GM12878 (cell line): Measurements from ENCODE around the gene PCYOX1L. TPM values are rescaled to one million over a fixed set of nuclear protein-coding genes. Genes with fewer than 3 reads are reported as not detected.

Experiments
- ATAC-seq: fragments of 200-7000 bp; cut with Tn5 transposase; 3 replicates; pipeline ENCODE4 v1.9.1; 2020; ENCODE audit warnings: mild to moderate bottlenecking, moderate library complexity
- BruUV-seq: library from RNA; stranded (reverse); fragments of 400-500 nt; replicated peaks from 2 replicates; lab custom pipeline; 2021; lab: Mats Ljungman, UMichigan
- CTCF ChIA-PET: fragments of 300-600 bp; sonication (Branson Sonifier 250); formaldehyde crosslinking; extraction: SDS; loops from one replicate; lab custom pipeline; 2021; ENCODE audit warnings: inconsistent platforms; lab: Yijun Ruan, JAX
- POLR2A ChIA-PET: fragments of 350-600 bp; formaldehyde crosslinking; extraction: SDS; loops from one replicate; lab custom pipeline; 2021; ENCODE audit warnings: inconsistent platforms; lab: Charles Lee
- RAD21 ChIA-PET: fragments of 300-600 bp; sonication (Branson Sonifier 250); formaldehyde crosslinking; loops from one replicate; lab custom pipeline; 2023; ENCODE audit warnings: antibody characterized with exemption; ENCODE audit not compliant: unreplicated experiment; lab: Charles Lee
- SMC1A ChIA-PET: fragments of 300-600 bp; sonication (Branson Sonifier 250); formaldehyde crosslinking; loops from one replicate; lab custom pipeline; 2023; ENCODE audit not compliant: unreplicated experiment, uncharacterized antibody; lab: Charles Lee
- DNase-seq: peaks from one replicate; pipeline ENCODE4 v3.0.0-alpha.2; 2011; ENCODE audit warnings: low read depth, low spot score
- FAIRE-seq: peaks from 3 replicates; lab custom pipeline; 2011; peaks lifted over from hg19 to GRCh38; lab: Jason Lieb, UNC
- H2AFZ ChIP-seq: 2 replicates; pipeline ENCODE4 v1.6.0; 2011; ENCODE audit warnings: low read depth, low read length, control low read depth; ENCODE audit not compliant: control insufficient read depth
- H3K27ac ChIP-seq: 2 replicates; pipeline ENCODE4 v1.5.1; 2011; ENCODE audit warnings: control low read depth; ENCODE audit not compliant: control insufficient read depth, insufficient read depth
- H3K27me3 ChIP-seq, 2 experiments: replicated peaks in 1 of 2; 2 replicates each; pipeline versions ENCODE4 v1.6.0 to v1.6.1; 2011; ENCODE audit warnings: low read length in 1 of 2; ENCODE audit not compliant: control insufficient read depth in 2 of 2, insufficient read depth in 2 of 2
- H3K36me3 ChIP-seq, 2 experiments: 2 replicates each; pipeline ENCODE4 v1.5.1; 2011; ENCODE audit warnings: low read length in 1 of 2; ENCODE audit not compliant: control insufficient read depth in 2 of 2, insufficient read depth in 2 of 2
- H3K4me1 ChIP-seq: 2 replicates; pipeline ENCODE4 v1.6.1; 2011; ENCODE audit warnings: mild to moderate bottlenecking, low read length, moderate library complexity, mixed read lengths; ENCODE audit not compliant: control insufficient read depth, insufficient read depth
- H3K4me2 ChIP-seq: 2 replicates; pipeline ENCODE4 v1.6.0; 2011; ENCODE audit warnings: control low read depth; ENCODE audit not compliant: control insufficient read depth, insufficient read depth
- H3K4me3 ChIP-seq: fragments of 200-600 bp; sonication (generic); 2 replicates; pipeline ENCODE4 v1.5.1; 2016
- H3K79me2 ChIP-seq: 2 replicates; pipeline ENCODE4 v1.6.0; 2011; ENCODE audit warnings: low read length; ENCODE audit not compliant: control insufficient read depth, insufficient read depth
- H3K9ac ChIP-seq: 2 replicates; pipeline ENCODE4 v1.8.0; 2011; ENCODE audit warnings: low read length, control low read depth, mixed read lengths; ENCODE audit not compliant: control insufficient read depth, insufficient read depth
- H3K9me3 ChIP-seq: replicated peaks from 3 replicates; pipeline ENCODE4 v1.5.1; 2011; ENCODE audit warnings: mild to moderate bottlenecking, low read length; ENCODE audit not compliant: control insufficient read depth, insufficient read depth
- H4K20me1 ChIP-seq: 2 replicates; pipeline ENCODE4 v1.6.0; 2011; ENCODE audit not compliant: control insufficient read depth, insufficient read depth
- BCL11A ChIP-seq: IDR thresholded peaks from 2 replicates; pipeline ENCODE4 v1.6.1; 2011; ENCODE audit warnings: low read depth, low read length
- CTCF ChIP-seq, 3 experiments: IDR thresholded peaks in 2 of 3; conservative IDR thresholded peaks in 1 of 3; 2 replicates each; pipeline ENCODE4 v1.5.1; 2011; ENCODE audit warnings: low read depth in 3 of 3, low read length in 3 of 3, mild to moderate bottlenecking in 3 of 3, control low read depth in 2 of 3, moderate library complexity in 2 of 3, inconsistent platforms in 1 of 3, mixed read lengths in 1 of 3; ENCODE audit not compliant: control insufficient read depth in 2 of 3, insufficient read depth in 1 of 3; ENCODE audit errors: extremely low read depth in 1 of 3
- HSF1 ChIP-seq: fragments of 150-350 bp; IDR thresholded peaks from 2 replicates; pipeline ENCODE4 v1.6.1; 2014; ENCODE audit warnings: mild to moderate bottlenecking, low read depth, low read length
- IKZF1 ChIP-seq: fragments of 450-650 bp; conservative IDR thresholded peaks from 2 replicates; pipeline ENCODE4 v1.6.1; 2017; ENCODE audit warnings: antibody characterized with exemption, mild to moderate bottlenecking
- IRF3 ChIP-seq: fragments of 450-650 bp; IDR thresholded peaks from 2 replicates; pipeline ENCODE4 v1.6.1; 2014; ENCODE audit warnings: mild to moderate bottlenecking
- NR2F1 ChIP-seq: fragments of 450-650 bp; conservative IDR thresholded peaks from 2 replicates; pipeline ENCODE4 v1.6.1; 2017; ENCODE audit warnings: mild to moderate bottlenecking
- PAX5 ChIP-seq: IDR thresholded peaks from 2 replicates; pipeline ENCODE4 v1.6.1; 2011; ENCODE audit warnings: low read depth, low read length, borderline replicate concordance
- PKNOX1 ChIP-seq: fragments of 450-650 bp; IDR thresholded peaks from 2 replicates; pipeline ENCODE4 v1.6.1; 2016; ENCODE audit warnings: mild to moderate bottlenecking
- RAD21 ChIP-seq: IDR thresholded peaks from 2 replicates; pipeline ENCODE4 v1.6.1; 2011; ENCODE audit warnings: mild to moderate bottlenecking, low read depth, low read length, moderate library complexity; ENCODE audit not compliant: insufficient read depth
- SMC3 ChIP-seq: IDR thresholded peaks from 2 replicates; pipeline ENCODE4 v1.6.1; 2011; ENCODE audit warnings: low read length, improper control_type of control experiment, borderline replicate concordance
- STAT3 ChIP-seq: IDR thresholded peaks from 2 replicates; pipeline ENCODE4 v1.6.1; 2011; ENCODE audit warnings: low read depth, low read length, improper control_type of control experiment
- YY1 ChIP-seq: IDR thresholded peaks from 2 replicates; pipeline ENCODE4 v1.6.1; 2011; ENCODE audit warnings: low read depth, mild to moderate bottlenecking, low read length
- WGBS: methylation state at CpG from one replicate; pipeline ENCODE4 v1.1.6; 2016; ENCODE audit warnings: low lambda C conversion rate; ENCODE audit not compliant: insufficient replicate concordance, insufficient coverage; ENCODE audit errors: missing lambda C conversion rate; 5-methylcytosine and 5-hydroxymethylcytosine counted together
- in situ Hi-C: fragments of 300-500 bp; cut with MboI; formaldehyde crosslinking; loops from 9 replicates; pipeline ENCODE4 v1.14.3; 2018; ENCODE audit warnings: mixed read lengths
- intact Hi-C: fragments of 100-400 bp; cut with micrococcal nuclease; formaldehyde crosslinking; loops from one replicate; pipeline ENCODE4 v1.14.2; 2022; ENCODE audit not compliant: unreplicated experiment
- polyA plus RNA-seq, 11 experiments: library from polyadenylated mRNA; depleted of rRNA in 4 of 11; unstranded in 6 of 11; stranded (reverse) in 5 of 11; fragments of >200 nt; fragmentation: Nextera tagmentation in 4 of 11; fragmentation: Illumina TruSeq in 1 of 11; extraction: Ambion mirVana in 4 of 11; extraction: Trizol in 1 of 11; gene quantifications; 1 replicate in 1 of 11; 2 replicates in 10 of 11; pipeline versions ENCODE4 v1.2.1 to v1.2.3, GENCODE V29; 2011 to 2016; ENCODE audit warnings: inconsistent platforms in 2 of 11, missing spikeins in 2 of 11, low read depth in 1 of 11
- total RNA-seq, 4 experiments: library from RNA; depleted of rRNA in 3 of 4; stranded (reverse); fragments of >200 nt in 3 of 4; fragmentation: Illumina TruSeq in 1 of 4; extraction: Trizol in 1 of 4; gene quantifications; 2 replicates each; pipeline versions ENCODE4 v1.2.1 to v1.2.3, GENCODE V29; 2013 to 2021

PCYOX1L gene
- total and polyA plus RNA-seq, 10 of the 15 experiments (the other 5 are each of a cell fraction or from before 2014, with no cell fraction given): 2.9 to 17.0 (median 12.9) TPM

- TF ChIP-seq HSF1 (no peak), STAT3 (no peak)
Measured at GRCh38 chr5:149381261-149381985, 23.6 kb downstream of the PCYOX1L start (continued).

GRCh38 chr5:149381986-149382338, 24.1 kb downstream of the PCYOX1L start:
- peak; percentile 76 for FAIRE-seq
- Histone ChIP-seq H3K9me3 (no peaks in the 10 kb centered on the region), H3K36me3 (no peaks in the 10 kb centered on the region), H3K79me2 (no peaks in the 10 kb centered on the region), H3K9ac (no peak overlapping the region), H3K4me3 (no peak overlapping the region), H3K4me1 (no peaks in the 10 kb centered on the region), H3K27me3 (peaks cover 0 to 2% of the 10 kb centered on the region in 2 experiments; a peak in 2 of 4 replicates), H3K27ac (no peak overlapping the region), H2AFZ (no peak overlapping the region), H3K4me2 (no peak overlapping the region), H4K20me1 (no peaks in the 10 kb centered on the region)
- peak; percentile 97 for ATAC-seq
- ChIA-PET POLR2A (no interaction called here), RAD21 (interaction anchor here (1.0 to 4.9 kb wide), 6 partner anchors 40 to 237 kb away, joined by 3 to 22 read pairs (median 7); no protein-coding TSS in a partner anchor), SMC1A (interaction anchor here (0.5 to 6.5 kb wide), 10 partner anchors 12 to 237 kb away, joined by 3 to 52 read pairs (median 3); partner anchors contain the start of gene GRPEL2), CTCF (interaction anchor here (0.7 to 12.8 kb wide), 18 partner anchors 8 to 239 kb away, joined by 3 to 137 read pairs (median 13); partner anchors contain the start of gene GRPEL2)
- in situ Hi-C loops (no loop called here), intact Hi-C loops (loop anchor here (1.0 to 5.0 kb wide), 3 partner anchors 52 to 235 kb away; no protein-coding TSS in a partner anchor)
- WGBS: 35% methylated on average over 16 of the region's 16 CpGs
- DNase-seq: no peak
- no TSS peak for BruUV-seq
- TF ChIP-seq BCL11A (no peak), PKNOX1 (no peak), YY1 (peak; percentile 55; the same call in 1 of the 2 replicates), CTCF (IDR thresholded peaks at IDR 0.05 in 2 of 3, conservative IDR thresholded peaks at IDR 0.05 in 1 of 3; ENCODE audit: control insufficient read depth in 2 of 3, extremely low read depth in 1 of 3, insufficient read depth in 1 of 3, low read depth in 3 of 3, low read length in 3 of 3) (peak; percentile 83 to 90 (median 87)), IRF3 (no peak), SMC3 (peak; percentile 86), PAX5 (peak; percentile 82; the same call in 1 of the 2 replicates), IKZF1 (no peak), RAD21 (peak; percentile 69), NR2F1 (peak; percentile 70)
